ENCODE data around the gene GRIN3B. TPM values are rescaled to one million over a fixed set of nuclear protein-coding genes. Genes with fewer than 3 reads are reported as not detected.

GRIN3B gene
- total RNA-seq, 2 donors from 2014 or later: 0.05 TPM; not detected in 1

GRCh38 chr19:1046836-1047695, 46.8 kb downstream of the GRIN3B start:
- intact Hi-C loops (cut with DNase I): loop anchor here in 1 of 2 donors (5.0 kb wide), 1 partner anchor 35 kb away; no protein-coding TSS in a partner anchor
- no peak for DNase-seq (ENCODE audit: low spot score)

- peak; percentile 64 for DNase-seq (ENCODE audit: low spot score)
- intact Hi-C loops (cut with DNase I): loop anchor here in 1 of 2 donors (5.0 kb wide), 1 partner anchor 35 kb away; no protein-coding TSS in a partner anchor
Measured at GRCh38 chr19:1047696-1048147, 47.5 kb downstream of the GRIN3B start.

- DNase-seq (ENCODE audit: low spot score): no peak
Measured at GRCh38 chr19:1049106-1049505, 48.9 kb downstream of the GRIN3B start.

GRCh38 chr19:1049800-1050199, 49.6 kb downstream of the GRIN3B start:
- DNase-seq (ENCODE audit: low spot score): no peak
- intact Hi-C loops (cut with DNase I): loop anchor here in 1 of 2 donors (5.0 kb wide), 1 partner anchor 33 kb away; no protein-coding TSS in a partner anchor

More at GRCh38 chr19:1049106-1049505, 48.9 kb downstream of the GRIN3B start:
- intact Hi-C loops (cut with DNase I): loop anchor here in 1 of 2 donors (5.0 kb wide), 1 partner anchor 33 kb away; no protein-coding TSS in a partner anchor

- DNase-seq (ENCODE audit: low spot score): no peak
- intact Hi-C loops (cut with DNase I): loop anchor here in 1 of 2 donors (1.0 kb wide), 1 partner anchor 44 kb away; the partner anchor contains the start of gene POLR2E
Measured at GRCh38 chr19:1050989-1051788, 51.0 kb downstream of the GRIN3B start.

- no peak for DNase-seq (ENCODE audit: low spot score)
- intact Hi-C loops (cut with DNase I): loop anchor here in 1 of 2 donors (1.0 kb wide), 1 partner anchor 44 kb away; the partner anchor contains the start of gene POLR2E
Measured at GRCh38 chr19:1051791-1052190, 51.6 kb downstream of the GRIN3B start.

- no peak for DNase-seq (ENCODE audit: low spot score)
- intact Hi-C loops (cut with DNase I): no loop called here
Measured at GRCh38 chr19:1052349-1052975, 52.2 kb downstream of the GRIN3B start.

- no peak for DNase-seq (ENCODE audit: low spot score)
Measured at GRCh38 chr19:1053176-1054101, 53.2 kb downstream of the GRIN3B start.

GRCh38 chr19:1054102-1055027, 54.1 kb downstream of the GRIN3B start:
- intact Hi-C loops (cut with DNase I): no loop called here
- no peak for DNase-seq (ENCODE audit: low spot score)

More at GRCh38 chr19:1053176-1054101, 53.2 kb downstream of the GRIN3B start:
- intact Hi-C loops (cut with DNase I): loop anchor here in 1 of 2 donors (1.0 kb wide), 1 partner anchor 38 kb away; no protein-coding TSS in a partner anchor

- intact Hi-C loops (cut with DNase I): no loop called here
- no peak for DNase-seq (ENCODE audit: low spot score)
Measured at GRCh38 chr19:1055028-1055425, 54.8 kb downstream of the GRIN3B start.

- DNase-seq (ENCODE audit: low spot score): no peak
- intact Hi-C loops (cut with DNase I): no loop called here
Measured at GRCh38 chr19:1055886-1056620, 55.8 kb downstream of the GRIN3B start.

GRCh38 chr19:1057176-1057855, 57.1 kb downstream of the GRIN3B start:
- no peak for DNase-seq (ENCODE audit: low spot score)
- intact Hi-C loops (cut with DNase I): no loop called here

- DNase-seq (ENCODE audit: low spot score): no peak
- intact Hi-C loops (cut with DNase I): no loop called here
Measured at GRCh38 chr19:1058112-1058511, 57.9 kb downstream of the GRIN3B start.

All from posterior vena cava (tissue), 2 donors.